ENCODE measurements around the gene RBBP7. TPM values are rescaled to one million over a fixed set of nuclear protein-coding genes. Genes with fewer than 3 reads are reported as not detected.
A peak's percentile ranks its signal among the peaks of the same experiment; 100 is the strongest.

Gene RBBP7
- 58.3 and 60.8 TPM in 2 replicates for total RNA-seq (2013; cell fraction: nucleolus; rRNA removed)
- total RNA-seq (2014; rRNA removed) (185 and 195 TPM in 2 replicates), total RNA-seq (2014; rRNA removed; fragmentation: Illumina TruSeq; extraction: Trizol) (220 and 226 TPM in 2 replicates), total RNA-seq (2021) (151 and 167 TPM in 2 replicates), polyA plus RNA-seq (2011; rRNA removed) (274 and 374 TPM in 2 replicates), polyA plus RNA-seq (2014; fragmentation: Illumina TruSeq; extraction: Trizol) (203 and 272 TPM in 2 replicates), polyA plus RNA-seq (2014; fragmentation: Nextera tagmentation; extraction: Ambion mirVana) (100 to 1,000 TPM in 1 of 2 experiments, 10 to 100 TPM in 1; 95.3 to 155 TPM), polyA plus RNA-seq (2014; rRNA removed) (149 and 170 TPM in 2 replicates), polyA plus RNA-seq (2016; fragmentation: Nextera tagmentation; extraction: Ambion mirVana) (100 to 1,000 TPM; 244 to 277 TPM), polyA minus RNA-seq (2011; rRNA and poly(A)+ RNA removed) (191 and 251 TPM in 2 replicates), Bru-seq, nascent RNA (percentile 89 among the genes with signal in this experiment), BruChase-seq, experiment 1, labeled RNA remaining after a 6-hour chase (percentile 92 among the genes with signal in this experiment), BruChase-seq, experiment 2, labeled RNA remaining after a 2-hour chase (percentile 90 among the genes with signal in this experiment)
- polyA plus RNA-seq (2011; ENCODE audit: low read depth), result 94.1 TPM
- 206 and 245 TPM in 2 replicates for polyA plus RNA-seq (2011; cell fraction: cytosol; rRNA removed)
- 201 and 203 TPM in 2 replicates for polyA plus RNA-seq (2011; cell fraction: nucleus; rRNA removed)
- polyA plus RNA-seq (2012), result 111 and 128 TPM in 2 replicates
- polyA minus RNA-seq (2011; cell fraction: cytosol; rRNA and poly(A)+ RNA removed), result 66.4 and 73.4 TPM in 2 replicates
- 31.8 and 55.2 TPM in 2 replicates for polyA minus RNA-seq (2011; cell fraction: nucleus; rRNA and poly(A)+ RNA removed)
- long read RNA-seq, experiment 1, transcript RBBP7-203 (12 exons, 2,333 nt), result major isoform, 333 of 395 reads
- long read RNA-seq, experiment 1, transcript RBBP7-202 (12 exons, 2,036 nt), result minor isoform, 17 of 395 reads
- long read RNA-seq, experiment 1, transcript RBBP7-204 (12 exons, 1,904 nt), result minor isoform, 12 of 395 reads
- long read RNA-seq, experiment 1, partial matches to known transcripts, result 6 of 395 reads
- long read RNA-seq, experiment 1, other reads (novel, unspliced or antisense), result 27 of 395 reads
- long read RNA-seq, experiment 2, transcript RBBP7-204 (12 exons, 1,904 nt), result minor isoform, 42 of 1,447 reads
- long read RNA-seq, experiment 2, transcript RBBP7-202 (12 exons, 2,036 nt), result minor isoform, 10 of 1,447 reads
- long read RNA-seq, experiment 2, transcript RBBP7-203 (12 exons, 2,333 nt), result major isoform, 1,229 of 1,447 reads
- long read RNA-seq, experiment 2, partial matches to known transcripts, result 61 of 1,447 reads
- long read RNA-seq, experiment 2, other reads (novel, unspliced or antisense), result 102 of 1,447 reads

DNA sequence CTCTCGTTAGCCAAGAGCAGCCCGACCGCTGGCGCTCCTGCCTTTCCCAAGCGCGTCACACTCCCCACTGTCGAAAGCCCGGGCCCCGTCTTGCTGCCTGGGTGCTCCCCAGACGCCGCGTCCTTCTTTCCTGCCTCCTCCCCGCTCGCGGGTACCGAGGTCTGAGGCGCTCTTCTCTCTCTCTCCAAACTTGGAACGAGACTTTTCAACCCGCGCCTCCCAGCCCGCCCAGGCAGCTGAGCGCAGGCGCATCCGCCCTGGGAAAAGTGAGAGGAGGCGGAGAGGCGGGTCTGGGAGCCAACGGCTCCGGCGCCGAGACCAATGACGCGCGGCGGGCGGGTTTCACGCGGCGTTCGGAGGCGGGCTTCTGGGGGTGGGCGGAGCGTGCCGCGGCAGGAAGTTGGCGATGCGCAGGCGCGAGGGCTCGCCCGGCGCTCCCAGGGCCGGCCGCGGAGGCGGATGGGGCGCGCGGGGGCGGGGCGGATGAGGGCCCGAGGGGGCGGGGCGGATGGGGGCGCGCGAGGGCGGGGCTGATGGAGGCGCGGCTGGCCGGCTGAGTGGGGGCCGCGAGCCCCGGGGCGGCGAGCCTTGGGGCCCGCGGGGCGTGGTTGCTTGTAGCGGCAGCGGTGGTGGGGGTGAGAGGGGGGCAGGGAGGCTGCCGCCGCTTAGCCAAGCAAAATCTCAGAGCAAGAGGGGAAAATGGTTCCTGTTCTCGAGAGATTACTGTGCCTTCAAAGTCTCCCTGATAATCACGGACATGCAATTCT is at the start of gene RBBP7:
RBBP7 (minus strand) TSS at position 268 of the 767 bp plus-strand sequence. CDS start 309 bp downstream, outside the sequence.
- peak within 1 kb of the TSS; percentile 88 for H3K9ac ChIP-seq (ENCODE audit: control insufficient read depth, insufficient read depth, low read length)
- peak within 1 kb of the TSS; percentile 79 for H2AFZ ChIP-seq (ENCODE audit: control insufficient read depth, low read depth, low read length)
- in situ Hi-C loops (cut with MboI), result no loop called here
- ChIA-PET SMC1A (ENCODE audit: uncharacterized antibody, unreplicated experiment) (no interaction called here), CTCF (interaction anchor here (0.9 to 1.9 kb wide), 3 partner anchors 10 to 44 kb away, joined by 3 to 14 read pairs (median 4); no protein-coding TSS in a partner anchor), RAD21 (ENCODE audit: unreplicated experiment) (interaction anchor here (1.3 kb wide), 1 partner anchor 10 kb away, joined by 3 read pairs; no protein-coding TSS in a partner anchor), POLR2A (interaction anchor here (2.2 kb wide), 1 partner anchor 12 kb away, joined by 6 read pairs; no protein-coding TSS in a partner anchor)
- H3K4me1 ChIP-seq (ENCODE audit: control insufficient read depth, insufficient read depth, low read length), result peaks cover 7% of the 10 kb centered on the region
- H3K4me2 ChIP-seq (ENCODE audit: control insufficient read depth, insufficient read depth), result peak within 1 kb of the TSS; percentile 89
- H3K9me3 ChIP-seq (replicated peaks; ENCODE audit: control insufficient read depth, insufficient read depth, low read length), result no peaks in the 10 kb centered on the region
- peaks cover 38% of the 10 kb centered on the region for H3K79me2 ChIP-seq (ENCODE audit: control insufficient read depth, insufficient read depth, low read length)
- intact Hi-C loops (cut with micrococcal nuclease; ENCODE audit: unreplicated experiment), result loop anchor here (5.0 kb wide), 1 partner anchor 83 kb away; the partner anchor contains the start of gene TXLNG
- ATAC-seq, result peak; percentile 89
- peak within 1 kb of the TSS; percentile 92 for H3K27ac ChIP-seq (ENCODE audit: control insufficient read depth, insufficient read depth)
- H3K27me3 ChIP-seq (replicated peaks in 1 of 2; ENCODE audit: control insufficient read depth in 2 of 2, insufficient read depth in 2 of 2, low read length in 1 of 2), result peaks cover 0 to 6% of the 10 kb centered on the region in 2 experiments; a peak in 1 of 4 replicates
- peaks cover 2% of the 10 kb centered on the region; the same call in 1 of the 2 replicates for H4K20me1 ChIP-seq (ENCODE audit: control insufficient read depth, insufficient read depth)
- 0 out of 4 replicates have a peak, but pooled peaks cover 0 to 5% of the 10 kb centered on the region in 2 experiments for H3K36me3 ChIP-seq (ENCODE audit: control insufficient read depth in 2 of 2, insufficient read depth in 2 of 2, low read length in 1 of 2)
- peak; percentile 57 for DNase-seq (ENCODE audit: low read depth, low spot score)
- no peak for FAIRE-seq
- peak within 1 kb of the TSS; percentile 93 for H3K4me3 ChIP-seq
- WGBS (ENCODE audit: insufficient coverage, insufficient replicate concordance, low lambda C conversion rate, missing lambda C conversion rate), result 1% methylated on average over 43 of the region's 84 CpGs
- BruUV-seq (replicated peaks), result no TSS peak
- TF ChIP-seq, protein P1, sequence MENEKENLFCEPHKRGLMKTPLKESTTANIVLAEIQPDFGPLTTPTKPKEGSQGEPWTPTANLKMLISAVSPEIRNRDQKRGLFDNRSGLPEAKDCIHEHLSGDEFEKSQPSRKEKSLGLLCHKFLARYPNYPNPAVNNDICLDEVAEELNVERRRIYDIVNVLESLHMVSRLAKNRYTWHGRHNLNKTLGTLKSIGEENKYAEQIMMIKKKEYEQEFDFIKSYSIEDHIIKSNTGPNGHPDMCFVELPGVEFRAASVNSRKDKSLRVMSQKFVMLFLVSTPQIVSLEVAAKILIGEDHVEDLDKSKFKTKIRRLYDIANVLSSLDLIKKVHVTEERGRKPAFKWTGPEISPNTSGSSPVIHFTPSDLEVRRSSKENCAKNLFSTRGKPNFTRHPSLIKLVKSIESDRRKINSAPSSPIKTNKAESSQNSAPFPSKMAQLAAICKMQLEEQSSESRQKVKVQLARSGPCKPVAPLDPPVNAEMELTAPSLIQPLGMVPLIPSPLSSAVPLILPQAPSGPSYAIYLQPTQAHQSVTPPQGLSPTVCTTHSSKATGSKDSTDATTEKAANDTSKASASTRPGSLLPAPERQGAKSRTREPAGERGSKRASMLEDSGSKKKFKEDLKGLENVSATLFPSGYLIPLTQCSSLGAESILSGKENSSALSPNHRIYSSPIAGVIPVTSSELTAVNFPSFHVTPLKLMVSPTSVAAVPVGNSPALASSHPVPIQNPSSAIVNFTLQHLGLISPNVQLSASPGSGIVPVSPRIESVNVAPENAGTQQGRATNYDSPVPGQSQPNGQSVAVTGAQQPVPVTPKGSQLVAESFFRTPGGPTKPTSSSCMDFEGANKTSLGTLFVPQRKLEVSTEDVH (IDR thresholded peaks at IDR 0.05; ENCODE audit: low read depth, partially characterized antibody), result no peak
- peak in 1 of 2 experiments; percentile 50; a peak in 2 of 4 replicates for TF ChIP-seq BHLHE40 (IDR thresholded peaks at IDR 0.05; ENCODE audit: borderline replicate concordance in 1 of 2, low read depth in 2 of 2, low read length in 1 of 2)
- no peak for TF ChIP-seq ZSCAN29 (IDR thresholded peaks at IDR 0.05)
- no peak for TF ChIP-seq ESRRA (IDR thresholded peaks at IDR 0.05; ENCODE audit: low read length)
- peak; percentile 40 for TF ChIP-seq SP1 (IDR thresholded peaks at IDR 0.05; ENCODE audit: low read depth, low read length)
- peak; percentile 42; the same call in 1 of the 2 replicates for TF ChIP-seq BACH1 (IDR thresholded peaks at IDR 0.05; ENCODE audit: borderline replicate concordance)
- no peak for TF ChIP-seq SREBF2 (IDR thresholded peaks at IDR 0.05; ENCODE audit: low read length)
- no peak for TF ChIP-seq POLR2AphosphoS2 (IDR thresholded peaks at IDR 0.05; ENCODE audit: low read depth, low read length)
- peak; percentile 85 for TF ChIP-seq CHD2 (IDR thresholded peaks at IDR 0.05; ENCODE audit: borderline replicate concordance, low read depth, low read length)
- no peak for TF ChIP-seq SMC3 (IDR thresholded peaks at IDR 0.05; ENCODE audit: borderline replicate concordance, low read length)
- no peak for TF ChIP-seq ZNF24 (IDR thresholded peaks at IDR 0.05)
- TF ChIP-seq KAT2A (conservative IDR thresholded peaks at IDR 0.05; ENCODE audit: control insufficient read depth, low read depth, low read length), result no peak
- no peak for TF ChIP-seq ZNF384 (IDR thresholded peaks at IDR 0.05; ENCODE audit: borderline replicate concordance, low read depth, low read length)

All from GM12878 (cell line).